HG03342 (cell line): Measurements from ENCODE around the gene HPDL.
A peak's percentile ranks its signal among the peaks of the same experiment; 100 is the strongest.

ENCODE experiments used
- ATAC-seq: cut with Tn5 transposase; IDR thresholded peaks from one replicate; pipeline ENCODE4 v1.9.1; 2021; ENCODE audit warnings: mild to moderate bottlenecking, moderate library complexity; ENCODE audit not compliant: unreplicated experiment

The HPDL gene

GRCh38 chr1:45322486-45323040, 4.1 kb upstream of the HPDL start:
- ATAC-seq: no peak

- ATAC-seq: no peak
Measured at GRCh38 chr1:45325851-45326506, 716 bp upstream of the HPDL start.

DNA sequence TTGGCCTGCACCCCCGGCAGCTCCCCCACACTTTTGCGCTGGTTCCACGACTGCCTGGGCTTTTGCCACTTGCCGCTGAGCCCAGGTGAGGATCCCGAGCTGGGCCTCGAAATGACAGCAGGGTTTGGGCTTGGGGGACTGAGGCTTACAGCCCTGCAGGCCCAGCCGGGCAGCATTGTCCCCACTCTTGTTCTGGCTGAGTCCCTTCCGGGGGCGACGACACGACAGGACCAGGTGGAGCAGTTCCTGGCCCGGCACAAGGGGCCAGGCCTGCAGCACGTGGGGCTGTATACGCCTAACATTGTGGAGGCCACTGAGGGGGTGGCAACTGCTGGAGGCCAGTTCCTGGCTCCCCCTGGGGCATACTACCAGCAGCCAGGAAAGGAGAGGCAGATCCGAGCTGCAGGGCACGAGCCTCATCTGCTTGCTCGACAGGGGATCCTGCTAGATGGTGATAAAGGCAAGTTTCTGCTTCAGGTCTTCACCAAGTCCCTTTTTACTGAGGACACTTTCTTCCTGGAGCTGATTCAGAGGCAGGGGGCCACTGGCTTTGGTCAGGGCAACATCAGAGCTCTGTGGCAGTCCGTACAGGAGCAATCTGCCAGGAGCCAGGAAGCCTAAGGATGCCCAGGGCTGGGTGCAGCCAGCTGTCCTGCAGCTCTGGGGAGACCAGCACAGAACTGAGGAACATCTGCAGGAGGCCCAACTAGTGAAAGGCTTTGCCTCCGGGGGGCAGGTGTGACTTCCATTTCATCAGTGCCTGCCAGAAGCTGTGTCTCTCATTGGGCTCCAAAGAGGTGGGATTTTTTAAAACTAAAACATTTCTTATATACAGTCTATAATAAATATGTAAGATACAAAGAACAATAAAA, 1.2 kb downstream of the HPDL start:
- no peak for ATAC-seq

DNA sequence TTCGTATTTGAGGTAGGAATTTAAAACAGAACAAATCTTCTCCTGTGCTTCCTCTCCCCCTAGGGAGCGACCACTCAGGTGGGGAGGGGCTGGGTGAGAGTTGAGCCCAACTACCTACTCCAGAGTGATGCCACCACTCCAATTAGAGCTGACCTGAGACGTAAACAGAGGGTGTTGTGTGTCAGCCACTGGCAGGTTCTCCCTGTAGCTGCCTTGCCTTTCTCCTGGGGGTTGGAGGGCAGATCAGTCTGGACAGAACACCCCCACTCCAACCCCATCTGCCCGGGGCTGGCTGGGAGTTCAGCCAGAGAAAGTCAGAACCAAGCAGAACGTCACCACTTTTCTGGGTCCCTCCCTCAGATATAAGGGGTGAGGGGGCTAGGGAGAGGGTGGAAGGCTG, 2.0 kb downstream of the HPDL start:
- no peak for ATAC-seq

DNA sequence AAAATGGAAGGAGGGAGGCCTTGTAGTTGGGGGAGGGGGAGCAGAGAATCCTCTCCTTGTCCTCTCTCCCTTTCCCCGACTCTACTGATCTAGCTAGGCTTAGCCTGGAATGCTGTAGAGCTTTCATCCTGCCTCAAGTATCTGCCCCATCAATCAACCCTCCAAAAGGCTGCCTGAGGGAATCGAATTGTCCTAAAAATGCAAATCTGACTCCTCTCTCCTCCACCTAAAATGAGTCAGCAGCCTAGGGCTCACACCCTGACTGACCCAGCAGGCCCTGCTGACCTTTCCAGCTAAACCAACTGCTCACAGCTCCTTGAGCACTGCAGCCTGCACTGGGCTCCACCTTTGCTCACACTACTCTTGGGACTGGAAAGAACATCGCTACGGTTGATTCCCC, 2.8 kb downstream of the HPDL start:
- no peak for ATAC-seq

DNA sequence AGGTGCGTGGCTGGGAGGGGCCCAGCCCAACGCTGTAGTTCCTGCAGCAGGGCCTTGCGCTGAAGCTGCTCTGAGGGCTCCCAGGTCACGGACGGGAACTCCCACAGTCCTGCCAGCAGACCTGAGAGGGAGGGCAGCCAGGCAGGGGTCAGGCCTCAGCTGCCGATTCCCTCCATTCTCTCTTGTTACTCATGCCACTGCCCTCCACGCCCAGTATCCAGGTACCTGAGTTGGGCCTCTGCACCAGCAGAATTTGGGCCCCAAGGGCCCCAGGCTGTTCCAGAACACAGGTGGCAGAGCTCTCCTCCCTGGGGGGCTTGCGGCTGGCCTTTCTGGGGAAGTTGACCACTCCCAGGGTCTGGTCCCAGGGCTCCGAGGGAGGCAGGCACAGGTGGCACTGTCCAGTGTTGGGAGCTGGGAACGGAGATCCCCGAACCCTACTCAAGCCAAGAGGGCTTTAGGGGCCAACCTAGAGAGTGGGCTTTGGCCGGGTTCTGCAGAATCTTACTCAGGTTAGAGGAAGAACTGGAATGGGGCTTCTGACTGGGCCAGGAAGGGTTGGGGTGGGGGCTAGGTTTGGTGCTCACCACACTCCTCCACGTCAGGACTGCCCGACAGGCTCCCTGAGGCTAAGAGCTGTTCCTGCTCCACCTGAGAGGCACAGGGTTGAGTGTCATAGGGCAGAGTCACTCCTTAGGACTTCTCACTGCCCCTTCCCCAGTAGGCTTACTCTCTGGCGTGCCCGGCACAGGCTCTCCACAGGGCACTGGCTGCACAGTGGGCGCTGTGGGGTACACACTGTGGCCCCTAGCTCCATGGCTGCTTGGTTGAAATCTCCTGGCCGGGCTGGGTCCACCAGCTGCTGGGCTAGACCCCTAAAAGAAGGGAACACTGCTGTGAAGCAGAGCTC, 5.0 kb downstream of the HPDL start:
- no peak for ATAC-seq

- no peak for ATAC-seq
Measured at GRCh38 chr1:45332346-45332720, 5.6 kb downstream of the HPDL start.

GRCh38 chr1:45334308-45335245, 7.9 kb downstream of the HPDL start:
- no peak for ATAC-seq

DNA sequence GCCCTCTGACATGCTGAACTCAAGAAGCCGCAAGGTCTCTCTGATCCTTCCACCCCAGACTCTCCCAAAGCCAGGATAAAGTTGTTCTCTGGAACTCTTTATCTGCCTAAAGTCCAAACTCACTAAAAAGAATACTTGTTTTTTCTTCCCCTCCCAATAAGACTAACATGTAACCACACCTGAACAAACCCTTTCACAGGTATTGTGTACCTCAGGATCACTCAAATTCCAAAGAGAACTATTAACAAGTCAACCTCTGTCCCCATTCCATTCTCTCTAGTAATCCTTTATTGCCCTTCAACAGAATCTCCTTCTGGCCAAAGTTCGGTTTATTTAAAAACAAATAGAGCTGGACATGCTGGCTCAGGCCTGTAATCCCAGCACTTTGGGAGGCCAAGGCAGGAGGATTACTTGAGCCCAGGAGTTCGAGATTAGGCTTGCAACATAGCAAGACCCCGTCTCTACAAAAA, 9.2 kb downstream of the HPDL start:
- ATAC-seq: no peak

DNA sequence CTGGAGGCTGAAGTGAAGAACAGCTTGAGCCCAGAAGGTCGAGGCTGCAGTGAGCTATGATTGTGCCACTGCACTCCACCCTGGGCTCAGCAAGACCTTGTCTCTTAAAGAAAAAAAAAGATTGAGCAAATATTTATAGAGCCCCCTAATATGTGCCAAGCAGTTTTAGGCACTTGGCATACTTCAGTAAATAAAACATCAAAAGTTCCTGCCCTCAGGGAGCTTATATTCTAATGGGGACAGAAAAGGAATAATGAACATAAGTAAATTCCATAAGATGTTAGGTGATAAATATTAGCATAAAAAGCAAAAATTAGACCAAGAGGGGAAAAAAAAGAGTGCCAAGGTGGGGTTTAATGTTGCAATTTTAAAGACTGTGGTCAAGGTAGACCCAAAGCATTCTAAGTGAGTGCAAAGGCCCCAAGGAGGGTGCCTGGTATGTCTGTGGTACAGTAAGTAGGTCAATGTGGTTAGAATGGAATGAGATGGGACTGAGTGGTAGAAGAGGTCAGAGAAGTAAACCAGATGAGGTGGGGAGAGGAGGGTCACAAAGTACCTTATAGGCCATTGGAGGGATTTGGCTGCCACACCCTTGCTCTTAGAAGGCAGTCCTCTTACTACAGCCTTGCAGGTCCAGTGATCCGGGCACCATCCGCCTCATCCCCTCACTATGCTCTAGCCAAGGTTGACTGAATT, 11.1 kb downstream of the HPDL start:
- ATAC-seq: no peak

DNA sequence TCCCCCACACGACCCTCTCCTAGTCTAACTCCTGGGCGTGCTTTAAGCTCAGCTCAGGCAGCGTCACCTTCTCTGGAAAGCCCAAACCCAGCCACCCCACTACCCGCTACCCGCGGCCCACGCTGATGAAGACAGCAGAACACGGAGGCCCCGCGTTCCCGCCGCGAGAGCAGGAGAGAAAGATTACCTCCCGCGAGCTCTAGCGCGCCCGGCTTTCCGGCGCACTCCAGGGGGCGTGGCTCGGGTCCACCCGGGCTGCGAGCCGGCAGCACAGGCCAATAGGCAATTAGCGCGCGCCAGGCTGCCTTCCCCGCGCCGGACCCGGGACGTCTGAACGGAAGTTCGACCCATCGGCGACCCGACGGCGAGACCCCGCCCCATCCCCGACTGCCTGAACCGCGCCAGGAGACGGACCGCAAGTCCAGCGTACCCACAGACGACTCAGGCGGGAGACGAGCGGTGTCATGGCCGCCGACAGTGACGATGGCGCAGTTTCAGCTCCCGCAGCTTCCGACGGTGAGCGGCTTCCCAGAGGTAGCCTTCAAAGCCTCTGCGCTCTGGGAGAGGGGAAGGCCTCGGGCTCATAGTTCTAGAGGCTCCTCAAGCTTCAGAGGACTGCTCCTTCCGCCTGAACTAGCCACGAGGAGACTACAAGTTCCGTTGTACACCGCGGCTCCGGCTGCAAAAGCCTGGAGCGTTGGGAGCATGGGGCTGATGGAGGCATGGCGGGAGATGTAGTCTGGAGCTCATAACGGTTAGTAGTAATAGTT, 13.3 kb downstream of the HPDL start, which contains the start of the genes MUTYH and TOE1:
MUTYH (minus strand) TSS at position 652 of the 770 bp plus-strand sequence. CDS start 5,935 bp downstream, outside the sequence.
TOE1 (plus strand) TSS at position 382 of the 770 bp plus-strand sequence; CDS start at position 465, 83 bp downstream.
- peak; percentile 71 for ATAC-seq

DNA sequence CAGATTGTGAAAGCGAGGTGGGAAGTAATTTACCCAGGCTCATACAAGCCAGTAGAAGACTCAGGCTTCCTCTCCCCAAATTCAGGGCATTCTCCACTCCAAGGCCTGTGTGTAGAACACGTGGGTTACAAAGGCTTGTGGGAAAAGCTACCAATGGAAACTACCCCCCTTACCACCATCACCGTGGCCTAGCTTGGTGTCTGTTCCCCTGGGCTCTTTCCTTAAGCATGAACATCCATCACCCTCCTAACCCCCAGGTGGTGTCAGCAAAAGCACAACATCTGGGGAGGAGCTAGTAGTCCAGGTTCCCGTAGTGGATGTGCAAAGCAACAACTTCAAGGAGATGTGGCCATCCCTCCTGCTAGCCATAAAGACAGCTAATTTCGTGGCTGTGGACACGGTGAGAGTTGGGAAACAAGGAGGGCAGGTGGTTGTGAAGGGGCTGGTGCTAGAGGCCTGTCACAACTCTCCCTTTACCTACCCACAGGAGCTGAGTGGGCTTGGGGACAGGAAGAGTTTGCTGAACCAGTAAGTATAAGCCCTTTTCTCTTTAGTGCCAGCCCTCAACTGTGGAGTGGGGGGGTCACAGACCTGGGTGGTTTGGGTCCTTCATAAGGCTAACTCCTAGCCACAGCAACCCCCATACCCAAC, 14.2 kb downstream of the HPDL start:
- ATAC-seq: no peak

DNA sequence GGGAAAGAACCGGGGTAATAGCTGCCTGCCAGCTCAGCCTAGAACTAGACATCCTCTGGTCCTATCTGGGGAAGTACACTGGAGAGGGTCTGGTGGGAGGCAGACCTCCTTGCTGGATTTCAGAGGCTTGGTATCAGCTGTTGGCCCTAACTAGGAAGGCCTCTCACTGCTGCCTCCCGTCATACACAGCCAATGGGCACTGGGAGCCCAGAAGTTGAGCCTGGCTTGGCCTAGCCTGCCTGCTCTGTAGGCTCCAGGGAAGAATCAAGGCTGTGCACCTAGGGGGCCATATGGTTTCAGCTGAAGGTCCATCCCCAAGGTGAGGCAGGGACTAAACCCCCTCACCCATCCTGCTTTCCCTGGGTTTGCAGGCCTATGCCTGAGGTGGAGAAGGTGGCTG, 17.8 kb downstream of the HPDL start:
- no peak for ATAC-seq

GRCh38 chr1:45345014-45345413, 18.3 kb downstream of the HPDL start:
- no peak for ATAC-seq

DNA sequence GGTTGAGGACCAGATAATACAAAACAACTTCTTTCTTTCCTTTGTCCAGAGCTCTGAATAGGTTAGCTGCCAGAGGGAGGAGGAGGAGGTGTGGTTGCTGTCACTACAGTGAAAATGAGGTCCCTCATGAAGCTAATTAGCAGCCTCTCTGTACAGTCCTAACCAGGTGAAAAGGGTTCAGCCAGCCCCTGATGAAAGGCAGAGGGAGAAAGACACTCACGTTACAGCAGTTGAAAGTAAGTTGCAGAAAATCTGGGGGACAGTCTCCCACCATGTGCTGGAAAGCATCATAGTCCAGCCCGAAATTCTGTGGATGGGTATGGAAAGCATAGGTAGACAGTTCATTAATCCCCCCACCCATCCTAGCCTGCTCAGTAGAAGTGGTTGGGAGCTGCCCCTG, 19.8 kb downstream of the HPDL start:
- no peak for ATAC-seq

GRCh38 chr1:45348020-45348419, 21.3 kb downstream of the HPDL start:
- ATAC-seq: no peak

DNA sequence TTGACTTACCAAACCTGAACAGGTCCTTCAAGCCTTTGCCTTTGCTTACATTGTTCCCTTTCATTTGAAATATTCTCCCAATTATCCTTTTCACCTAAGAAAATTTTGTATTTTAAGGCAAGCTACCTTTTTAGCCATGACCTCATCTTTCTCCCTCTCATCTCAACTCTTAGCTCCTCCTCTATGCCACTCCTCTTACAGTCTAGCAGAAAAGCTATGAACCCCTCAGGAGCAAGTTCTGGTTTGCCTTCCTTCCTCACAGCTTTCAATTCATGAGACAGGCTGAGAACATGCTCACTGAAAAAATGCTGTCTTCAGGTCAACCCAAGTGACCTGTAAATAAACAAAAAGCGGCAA, 21.9 kb downstream of the HPDL start:
- no peak for ATAC-seq
